ENCODE results near the gene AGFG2.
A peak's percentile ranks its signal among the peaks of the same experiment; 100 is the strongest.

Gene AGFG2

GRCh38 chr7:100584054-100584682 is 45.2 kb downstream of the AGFG2 start:
- peak overlapping the region; percentile 92 for H3K4me3 ChIP-seq (ENCODE audit: low read depth, low read length)
- DNase-seq (ENCODE audit: low read depth, low spot score), result peak; percentile 13
- TF ChIP-seq CTCF (IDR thresholded peaks at IDR 0.05; ENCODE audit: low read depth, low read length), result no peak
- in situ Hi-C loops (cut with HindIII; ENCODE audit: low sequenced_read_pairs), result no loop called here

- no peak for TF ChIP-seq CTCF (IDR thresholded peaks at IDR 0.05; ENCODE audit: low read depth, low read length)
- peak; percentile 66 for DNase-seq (ENCODE audit: low read depth, low spot score)
Observed at GRCh38 chr7:100584683-100585510, 45.9 kb downstream of the AGFG2 start.

GRCh38 chr7:100585511-100586265 is 46.7 kb downstream of the AGFG2 start, which contains the start of gene LRCH4:
Gene LRCH4, minus strand, starts transcription at chr7:100586129. Its CDS starts 29 bp downstream, at chr7:100586100.
- in situ Hi-C loops (cut with HindIII; ENCODE audit: low sequenced_read_pairs), result no loop called here
- peak within 1 kb of the TSS; percentile 92 for H3K4me3 ChIP-seq (ENCODE audit: low read depth, low read length)
- DNase-seq (ENCODE audit: low read depth, low spot score), result no peak
- TF ChIP-seq CTCF (IDR thresholded peaks at IDR 0.05; ENCODE audit: low read depth, low read length), result no peak

More at GRCh38 chr7:100584683-100585510, 45.9 kb downstream of the AGFG2 start:
- peak overlapping the region; percentile 92 for H3K4me3 ChIP-seq (ENCODE audit: low read depth, low read length)
- in situ Hi-C loops (cut with HindIII; ENCODE audit: low sequenced_read_pairs), result no loop called here

GRCh38 chr7:100586266-100587025 is 47.4 kb downstream of the AGFG2 start, which contains the start of gene FBXO24:
Gene FBXO24, plus strand, starts transcription at chr7:100586328. Its CDS starts 298 bp downstream, at chr7:100586626.
- TF ChIP-seq CTCF (IDR thresholded peaks at IDR 0.05; ENCODE audit: low read depth, low read length), result no peak
- H3K4me3 ChIP-seq (ENCODE audit: low read depth, low read length), result peak within 1 kb of the TSS; percentile 92
- DNase-seq (ENCODE audit: low read depth, low spot score), result peak; percentile 100
- in situ Hi-C loops (cut with HindIII; ENCODE audit: low sequenced_read_pairs), result no loop called here

- in situ Hi-C loops (cut with HindIII; ENCODE audit: low sequenced_read_pairs), result no loop called here
- no peak overlapping the region for H3K4me3 ChIP-seq (ENCODE audit: low read depth, low read length)
- peak; percentile 24 for TF ChIP-seq CTCF (IDR thresholded peaks at IDR 0.05; ENCODE audit: low read depth, low read length)
- DNase-seq (ENCODE audit: low read depth, low spot score), result no peak
Observed at GRCh38 chr7:100588438-100588837, 49.4 kb downstream of the AGFG2 start.

All from astrocyte of the spinal cord (primary cell).